ENCODE data around the gene CAMK2A.

DNA sequence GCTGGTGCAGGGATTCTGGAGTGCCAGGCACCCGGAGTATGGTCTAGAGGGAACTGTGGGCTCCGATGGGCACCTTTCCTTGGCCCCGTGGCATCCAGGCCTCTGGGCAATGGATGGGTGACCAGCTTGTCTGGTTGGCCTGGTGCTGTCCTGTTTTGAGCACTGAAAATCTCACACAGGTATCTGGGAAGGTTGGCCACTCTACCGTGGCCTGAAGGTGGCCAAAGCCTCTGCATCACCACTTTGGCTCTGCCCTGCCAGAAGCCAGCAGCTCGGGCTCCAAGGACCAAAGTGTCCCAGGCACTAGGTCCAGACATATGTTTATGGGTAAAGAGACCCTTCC is 70.9 kb downstream of the CAMK2A start:
- no peak for TF ChIP-seq POLR2A (IDR thresholded peaks at IDR 0.05)
- TF ChIP-seq, protein P1, sequence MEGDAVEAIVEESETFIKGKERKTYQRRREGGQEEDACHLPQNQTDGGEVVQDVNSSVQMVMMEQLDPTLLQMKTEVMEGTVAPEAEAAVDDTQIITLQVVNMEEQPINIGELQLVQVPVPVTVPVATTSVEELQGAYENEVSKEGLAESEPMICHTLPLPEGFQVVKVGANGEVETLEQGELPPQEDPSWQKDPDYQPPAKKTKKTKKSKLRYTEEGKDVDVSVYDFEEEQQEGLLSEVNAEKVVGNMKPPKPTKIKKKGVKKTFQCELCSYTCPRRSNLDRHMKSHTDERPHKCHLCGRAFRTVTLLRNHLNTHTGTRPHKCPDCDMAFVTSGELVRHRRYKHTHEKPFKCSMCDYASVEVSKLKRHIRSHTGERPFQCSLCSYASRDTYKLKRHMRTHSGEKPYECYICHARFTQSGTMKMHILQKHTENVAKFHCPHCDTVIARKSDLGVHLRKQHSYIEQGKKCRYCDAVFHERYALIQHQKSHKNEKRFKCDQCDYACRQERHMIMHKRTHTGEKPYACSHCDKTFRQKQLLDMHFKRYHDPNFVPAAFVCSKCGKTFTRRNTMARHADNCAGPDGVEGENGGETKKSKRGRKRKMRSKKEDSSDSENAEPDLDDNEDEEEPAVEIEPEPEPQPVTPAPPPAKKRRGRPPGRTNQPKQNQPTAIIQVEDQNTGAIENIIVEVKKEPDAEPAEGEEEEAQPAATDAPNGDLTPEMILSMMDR (IDR thresholded peaks at IDR 0.05): no peak

Measured in testis (tissue), 2 donors.